GM12873 (cell line): ENCODE results near the gene NFIA.

ENCODE experiments used
- TF ChIP-seq, protein P1 (sequence below): IDR thresholded peaks from 2 replicates; pipeline ENCODE4 v1.5.1; 2012; ENCODE audit warnings: low read depth, mild to moderate bottlenecking, moderate library complexity, low read length, control low read depth; ENCODE audit not compliant: insufficient read depth; ENCODE audit errors: missing control alignments

Gene NFIA

GRCh38 chr1:61270107-61270506 is 187.7 kb downstream of the NFIA start:
- TF ChIP-seq, protein P1, sequence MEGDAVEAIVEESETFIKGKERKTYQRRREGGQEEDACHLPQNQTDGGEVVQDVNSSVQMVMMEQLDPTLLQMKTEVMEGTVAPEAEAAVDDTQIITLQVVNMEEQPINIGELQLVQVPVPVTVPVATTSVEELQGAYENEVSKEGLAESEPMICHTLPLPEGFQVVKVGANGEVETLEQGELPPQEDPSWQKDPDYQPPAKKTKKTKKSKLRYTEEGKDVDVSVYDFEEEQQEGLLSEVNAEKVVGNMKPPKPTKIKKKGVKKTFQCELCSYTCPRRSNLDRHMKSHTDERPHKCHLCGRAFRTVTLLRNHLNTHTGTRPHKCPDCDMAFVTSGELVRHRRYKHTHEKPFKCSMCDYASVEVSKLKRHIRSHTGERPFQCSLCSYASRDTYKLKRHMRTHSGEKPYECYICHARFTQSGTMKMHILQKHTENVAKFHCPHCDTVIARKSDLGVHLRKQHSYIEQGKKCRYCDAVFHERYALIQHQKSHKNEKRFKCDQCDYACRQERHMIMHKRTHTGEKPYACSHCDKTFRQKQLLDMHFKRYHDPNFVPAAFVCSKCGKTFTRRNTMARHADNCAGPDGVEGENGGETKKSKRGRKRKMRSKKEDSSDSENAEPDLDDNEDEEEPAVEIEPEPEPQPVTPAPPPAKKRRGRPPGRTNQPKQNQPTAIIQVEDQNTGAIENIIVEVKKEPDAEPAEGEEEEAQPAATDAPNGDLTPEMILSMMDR: no peak

GRCh38 chr1:61270761-61271411 is 188.5 kb downstream of the NFIA start:
- TF ChIP-seq, protein P1: no peak

DNA sequence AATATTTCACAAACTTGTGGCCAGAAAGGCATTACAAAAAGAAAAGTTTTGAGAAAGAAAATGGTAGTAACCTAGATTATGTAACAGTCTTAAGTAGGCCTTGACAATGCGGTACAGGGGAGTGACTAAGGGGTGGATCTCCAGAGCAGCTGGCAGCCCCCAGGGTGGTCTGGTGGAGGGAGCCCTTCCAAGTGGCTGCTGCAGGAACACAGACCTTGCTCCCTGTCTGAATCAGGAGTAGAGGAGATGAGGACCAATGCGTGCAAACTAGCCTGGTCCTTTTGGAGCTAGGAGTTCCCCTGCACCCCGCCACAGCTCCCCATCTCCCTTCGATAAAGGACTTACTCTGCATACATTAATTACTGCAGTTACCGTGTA is 189.0 kb downstream of the NFIA start:
- TF ChIP-seq, protein P1: no peak

DNA sequence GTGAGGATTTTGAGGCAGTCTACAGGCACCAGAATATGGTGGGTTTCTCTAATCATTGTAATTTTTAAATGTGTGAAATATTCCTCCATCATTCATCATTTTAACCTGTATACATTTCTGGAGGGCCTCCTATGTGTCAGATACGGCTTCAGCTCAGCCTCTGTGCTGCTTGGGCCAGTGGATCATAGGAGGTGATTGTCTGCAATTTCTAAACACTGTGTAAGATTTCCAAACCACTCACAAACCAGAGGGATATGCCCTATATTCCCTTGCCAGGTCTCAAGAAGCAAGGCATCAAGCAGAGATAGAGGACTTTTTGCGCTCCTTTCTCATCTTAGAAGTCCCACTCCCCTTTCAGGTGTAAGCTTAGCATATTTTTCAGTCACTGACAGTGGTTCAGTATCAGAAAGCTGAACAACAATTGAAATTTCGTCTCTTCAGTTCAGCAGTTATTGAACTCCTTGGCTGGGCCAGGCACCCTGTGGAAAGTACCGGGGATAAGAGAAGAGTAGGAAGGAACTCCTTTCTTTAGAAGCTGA is 190.9 kb downstream of the NFIA start:
- TF ChIP-seq, protein P1: no peak

DNA sequence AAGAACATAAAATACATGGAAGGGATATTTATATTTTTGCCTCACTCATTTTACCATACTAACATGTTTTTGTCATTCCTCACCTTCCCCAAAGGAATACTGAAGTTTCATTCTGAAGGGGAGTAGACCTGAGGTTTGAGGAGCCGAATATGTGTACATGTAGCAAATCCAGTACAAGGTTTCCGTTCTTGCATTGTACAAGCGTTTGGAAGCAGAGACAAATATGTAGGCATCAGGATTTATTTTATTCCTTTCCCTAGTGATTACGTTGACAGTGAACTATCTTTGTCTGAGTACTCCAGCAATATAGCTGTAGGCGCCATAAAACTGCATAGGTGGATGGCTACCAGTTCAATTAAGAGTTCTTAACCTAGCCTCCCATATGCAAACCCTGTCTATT is 191.5 kb downstream of the NFIA start:
- TF ChIP-seq, protein P1: no peak

GRCh38 chr1:61274939-61275338 is 192.6 kb downstream of the NFIA start:
- TF ChIP-seq, protein P1: no peak

DNA sequence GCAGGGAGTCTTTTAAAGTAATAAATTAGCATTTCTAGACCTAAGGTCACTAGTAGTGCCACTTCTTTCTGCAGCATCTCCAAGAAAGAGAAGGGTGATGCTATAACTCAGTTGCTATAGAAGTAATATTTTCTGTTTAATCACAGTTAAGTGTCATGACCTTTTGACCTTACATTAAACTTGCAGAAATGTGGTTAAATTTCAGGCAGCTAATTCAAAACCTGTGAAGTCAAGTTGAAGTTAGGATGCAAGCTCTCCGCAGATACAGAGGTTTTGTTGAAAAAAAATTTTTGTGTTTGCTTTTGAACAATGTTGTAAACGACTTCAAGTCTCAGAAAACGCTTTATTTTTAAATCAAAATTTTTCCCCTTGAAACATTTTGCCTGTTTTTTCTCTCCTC is 193.9 kb downstream of the NFIA start:
- TF ChIP-seq, protein P1: no peak
